Measurements from ENCODE around the gene ENDOD1.

ENDOD1 gene

DNA sequence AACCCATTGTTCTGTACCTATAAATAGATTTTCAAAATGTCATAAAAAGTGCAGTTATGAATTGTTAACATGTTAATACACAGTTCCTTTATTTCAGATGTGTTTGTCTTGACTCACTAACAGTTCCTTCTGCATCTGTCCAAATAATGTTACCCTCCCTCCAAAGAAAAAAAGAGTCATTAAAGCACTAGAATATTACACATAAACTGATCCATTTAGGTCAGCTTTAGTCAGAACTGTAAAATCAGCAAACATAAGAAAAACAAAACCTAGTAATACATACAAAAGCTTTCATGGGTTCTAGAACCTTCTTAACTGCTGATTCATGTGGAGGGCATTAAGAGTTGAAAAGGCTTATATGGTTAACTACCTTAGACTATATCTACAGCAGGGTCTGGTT lies 76.0 kb downstream of the ENDOD1 start:
- no peak for DNase-seq (ENCODE audit: low read depth in 4 of 4, low spot score in 1 of 4)

DNA sequence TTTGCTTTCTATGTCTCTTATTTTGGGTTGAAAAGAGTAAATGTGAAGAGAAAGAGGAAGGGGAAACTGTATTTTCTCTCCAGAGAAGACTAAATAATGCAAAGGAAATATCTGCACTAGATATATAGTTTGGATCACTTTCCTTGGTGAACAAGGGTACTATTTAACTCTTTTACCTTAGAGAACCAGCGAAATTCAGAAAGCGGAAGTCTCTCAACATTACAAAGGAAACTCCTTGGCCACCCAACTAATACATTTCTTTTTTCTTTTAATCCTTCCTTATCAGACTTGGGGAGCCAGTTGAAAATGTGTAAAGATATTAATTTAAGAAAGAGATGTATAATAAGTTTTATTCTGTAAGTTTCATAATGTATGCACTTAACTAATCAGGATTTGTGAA lies 77.1 kb downstream of the ENDOD1 start:
- no peak for DNase-seq (ENCODE audit: low read depth in 4 of 4, low spot score in 1 of 4)

DNA sequence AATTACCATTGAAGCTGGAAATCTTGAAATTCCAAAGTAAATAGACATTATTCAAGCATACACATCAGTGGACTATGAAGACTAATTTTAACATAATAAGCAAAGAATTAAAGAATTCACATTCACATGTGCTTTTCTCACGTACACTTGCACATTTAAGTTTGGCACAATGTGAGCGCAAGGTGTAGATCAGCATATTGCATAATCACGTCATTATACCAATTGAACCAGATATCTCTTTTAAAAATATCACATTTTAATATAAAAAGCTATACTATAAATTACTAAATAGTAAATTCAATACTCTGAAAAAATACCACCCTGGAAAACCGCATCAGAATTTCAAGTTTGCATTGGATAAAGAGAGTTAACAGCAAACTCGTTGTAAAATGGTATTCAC lies 80.6 kb downstream of the ENDOD1 start:
- DNase-seq (ENCODE audit: low read depth in 4 of 4, low spot score in 1 of 4): no peak

DNA sequence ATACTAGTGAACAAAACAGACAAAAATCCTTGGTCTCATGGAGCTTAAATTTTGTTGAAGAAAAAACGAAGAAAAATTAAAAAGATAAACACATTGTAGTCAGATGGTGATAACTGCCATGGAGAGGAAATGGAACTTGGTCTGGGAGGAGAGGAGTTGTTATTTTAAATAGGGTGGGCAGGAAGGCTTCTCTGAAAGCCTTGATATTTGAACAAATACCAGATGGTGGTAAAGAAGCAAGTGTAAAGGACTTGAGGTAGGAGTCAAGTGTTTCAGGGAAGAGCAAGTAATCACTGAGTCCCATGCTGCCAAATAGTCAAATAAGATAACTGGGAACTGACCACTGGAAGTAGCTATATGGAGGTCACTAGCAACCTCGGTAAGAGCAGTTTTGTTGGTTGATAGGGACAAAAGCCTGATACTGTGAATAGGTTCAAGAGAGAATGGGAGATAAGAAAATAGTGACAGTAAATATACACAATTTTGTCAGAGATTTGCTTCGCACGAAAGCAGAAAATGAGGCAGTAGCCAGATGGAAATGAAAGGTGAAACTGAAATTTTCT lies 86.3 kb downstream of the ENDOD1 start:
- no peak for DNase-seq (ENCODE audit: low read depth in 4 of 4, low spot score in 1 of 4)
